NT2/D1 (cell line): ENCODE results near the gene FBH1.

Experiments used
- SUZ12 ChIP-seq: IDR thresholded peaks from 2 replicates; pipeline ENCODE4 v1.6.1; 2011; ENCODE audit not compliant: insufficient read length, insufficient read depth; ENCODE audit errors: extremely low read depth
- YY1 ChIP-seq: IDR thresholded peaks from 2 replicates; pipeline ENCODE4 v1.6.1; 2011; ENCODE audit not compliant: insufficient read length, insufficient read depth
- ZNF274 ChIP-seq: IDR thresholded peaks from 2 replicates; pipeline ENCODE4 v1.6.1; 2011; ENCODE audit warnings: mild to moderate bottlenecking, low read depth, low read length

GRCh38 chr10:5887029-5887428, 3.0 kb upstream of the FBH1 start:
- TF ChIP-seq YY1 (no peak), ZNF274 (no peak), SUZ12 (no peak)
